Measurements from ENCODE around the gene TSSK2. TPM values are rescaled to one million over a fixed set of nuclear protein-coding genes. Genes with fewer than 3 reads are reported as not detected.

Gene TSSK2
- total and polyA plus RNA-seq, 2 of the 8 experiments (the other 6 are each of a cell fraction or from before 2014, with no cell fraction given): not detected

GRCh38 chr22:19167106-19167869, 36.2 kb downstream of the TSSK2 start:
- peaks cover 0 to 2% of the 10 kb centered on the region in 2 experiments for H4K20me1 ChIP-seq (replicated peaks in 1 of 2; ENCODE audit: control insufficient read depth in 1 of 2, insufficient read depth in 2 of 2, low read length in 2 of 2)
- H3K14ac ChIP-seq (ENCODE audit: insufficient read length): no peak overlapping the region
- ChIA-PET POLR2A (ENCODE audit: partially characterized antibody) (interaction anchor here (1.0 to 2.2 kb wide), 2 partner anchors 10 to 51 kb away, joined by 3 to 9 read pairs; no protein-coding TSS in a partner anchor), CTCF (ENCODE audit: partially characterized antibody) (interaction anchor here (0.6 to 2.3 kb wide), 5 partner anchors 9 to 59 kb away, joined by 3 to 11 read pairs (median 3); no protein-coding TSS in a partner anchor)
- H3K27me3 ChIP-seq (replicated peaks in 1 of 4; ENCODE audit: control insufficient read depth in 3 of 4, extremely low read depth in 1 of 4, insufficient read depth in 3 of 4, low read length in 3 of 4): peaks cover 20 to 46% (median 38%) of the 10 kb centered on the region in 4 experiments
- peaks cover 0 to 12% (median 8%) of the 10 kb centered on the region in 4 experiments; a peak in 6 of 7 replicates for H3K4me1 ChIP-seq (replicated peaks in 1 of 4; ENCODE audit: control insufficient read depth in 3 of 4, insufficient read depth in 4 of 4, low read length in 3 of 4)
- H2BK20ac ChIP-seq (ENCODE audit: low read length): no peak overlapping the region
- H3K4me2 ChIP-seq (ENCODE audit: insufficient read depth in 1 of 2, low read depth in 2 of 2, low read length in 2 of 2): no peak overlapping the region
- no peak overlapping the region for H3K18ac ChIP-seq (ENCODE audit: extremely low read depth, low read length)
- H3K36me3 ChIP-seq (ENCODE audit: control insufficient read depth in 2 of 4, insufficient read depth in 4 of 4, low read length in 3 of 4): no peaks in the 10 kb centered on the region
- WGBS, 2 experiments (ENCODE audit: extremely low coverage in 1 of 2, insufficient coverage in 1 of 2, insufficient read length in 1 of 2, insufficient replicate concordance in 2 of 2, low coverage in 1 of 2, low lambda C conversion rate in 2 of 2, missing lambda C conversion rate in 1 of 2): 84% methylated on average over 13 of the region's 13 CpGs; no CpG with 5 or more reads in 1 of the 2 experiments
- no peak overlapping the region for H2AK5ac ChIP-seq (ENCODE audit: low read depth, low read length)
- peaks cover 7% of the 10 kb centered on the region for H3K23me2 ChIP-seq (ENCODE audit: low read depth, low read length)
- H3K79me2 ChIP-seq (ENCODE audit: control insufficient read depth in 1 of 2, insufficient read depth in 2 of 2, low read length in 2 of 2): peaks cover 2 to 7% of the 10 kb centered on the region in 2 experiments; a peak in 3 of 4 replicates
- no peak overlapping the region for H2AFZ ChIP-seq (ENCODE audit: low read length)
- no peak overlapping the region for H3K56ac ChIP-seq (replicated peaks; ENCODE audit: insufficient read length, low read depth, low read length)
- no peak overlapping the region for H3K4me3 ChIP-seq (ENCODE audit: extremely low read depth in 1 of 4, insufficient read depth in 2 of 4, low read depth in 3 of 4, low read length in 4 of 4)
- H3K23ac ChIP-seq (ENCODE audit: insufficient read length): no peak overlapping the region
- H3K9me3 ChIP-seq (ENCODE audit: insufficient read depth in 2 of 2, low read depth in 1 of 2, low read length in 1 of 2): no peaks in the 10 kb centered on the region
- no peak overlapping the region for H2BK15ac ChIP-seq (ENCODE audit: low read length)
- DNase-seq (ENCODE audit: low read depth in 1 of 2, low spot score in 2 of 2) (no peak), FAIRE-seq (no peak)
- no peak overlapping the region for H4K91ac ChIP-seq (replicated peaks; ENCODE audit: insufficient read length, low read length)
- no peak overlapping the region for H4K8ac ChIP-seq (ENCODE audit: extremely low read depth, insufficient read depth, low read length)
- H2BK12ac ChIP-seq (ENCODE audit: low read depth, low read length): no peak overlapping the region
- no peak overlapping the region for H3K4ac ChIP-seq (replicated peaks; ENCODE audit: insufficient read length, low read depth, low read length)
- H3K27ac ChIP-seq (ENCODE audit: low read depth, low read length): no peak overlapping the region
- peaks cover 3% of the 10 kb centered on the region; the same call in 1 of the 2 replicates for H3K79me1 ChIP-seq (ENCODE audit: low read depth, low read length)
- no peak overlapping the region for H3K9ac ChIP-seq (replicated peaks in 1 of 4; ENCODE audit: extremely low read depth in 1 of 4, low read depth in 3 of 4, low read length in 3 of 4)
- H2BK120ac ChIP-seq (replicated peaks; ENCODE audit: low read depth, low read length): no peak overlapping the region
- no peak overlapping the region for H2BK5ac ChIP-seq (ENCODE audit: low read depth, low read length)
- H4K5ac ChIP-seq (ENCODE audit: insufficient read length, low read depth, low read length): no peak overlapping the region
- TF ChIP-seq BRCA1 (IDR thresholded peaks at IDR 0.05; ENCODE audit: low read depth, low read length) (no peak), ASH2L (IDR thresholded peaks at IDR 0.05; ENCODE audit: low read length) (no peak), FOSL1 (IDR thresholded peaks at IDR 0.05; ENCODE audit: insufficient read depth, low read depth, low read length) (no peak), KDM5A (IDR thresholded peaks at IDR 0.05; ENCODE audit: low read length) (no peak), SUZ12 (IDR thresholded peaks at IDR 0.05; ENCODE audit: low read length) (no peak), POU5F1 (IDR thresholded peaks at IDR 0.05; ENCODE audit: low read depth, low read length) (no peak), SP4 (IDR thresholded peaks at IDR 0.05; ENCODE audit: low read length) (no peak), CEBPB (IDR thresholded peaks at IDR 0.05; ENCODE audit: low read depth, low read length) (no peak), KDM1A (IDR thresholded peaks at IDR 0.05; ENCODE audit: borderline replicate concordance, low read length) (no peak), E2F6 (IDR thresholded peaks at IDR 0.05) (no peak), TCF12 (IDR thresholded peaks at IDR 0.05; ENCODE audit: low read depth, low read length) (no peak), NRF1 (IDR thresholded peaks at IDR 0.05; ENCODE audit: low read depth, low read length) (no peak)

Measured in H1 (cell line).